AG09309 (cell line): Measurements from ENCODE around the gene POM121.
"Not testable (repeated sequence)": the region's sequence is repeated elsewhere in the genome, so short reads cannot be mapped to it uniquely, and the experiment has no call there.

Experiments used
- DNase-seq: peaks from one replicate; pipeline ENCODE4 v3.0.0-alpha.2; 2010; ENCODE audit warnings: low read depth
- H3K4me3 ChIP-seq: 2 replicates; pipeline ENCODE4 v1.5.1; 2011; ENCODE audit warnings: mild to moderate bottlenecking, low read depth, low read length, moderate library complexity; ENCODE audit not compliant: control insufficient read depth
- CTCF ChIP-seq: IDR thresholded peaks from 2 replicates; pipeline ENCODE4 v1.5.1; 2011; ENCODE audit warnings: mild to moderate bottlenecking, low read depth, low read length, inconsistent platforms; ENCODE audit not compliant: insufficient read depth, control insufficient read depth; ENCODE audit errors: missing control alignments

The POM121 gene

GRCh38 chr7:72919256-72919775 is 5.6 kb upstream of the POM121 start:
- no peak overlapping the region for H3K4me3 ChIP-seq
- DNase-seq: no peak
- TF ChIP-seq CTCF: no peak

GRCh38 chr7:72924386-72924732 is 536 bp upstream of the POM121 start:
- no peak for TF ChIP-seq CTCF
- peak overlapping the region; percentile 72 for H3K4me3 ChIP-seq
- no peak for DNase-seq

GRCh38 chr7:72925546-72926120 is 738 bp downstream of the POM121 start:
- TF ChIP-seq CTCF: no peak
- H3K4me3 ChIP-seq: peak overlapping the region; percentile 72
- no peak for DNase-seq

GRCh38 chr7:72927791-72928190 is 2.9 kb downstream of the POM121 start:
- DNase-seq, H3K4me3 ChIP-seq: not testable (repeated sequence)

GRCh38 chr7:72928216-72928615 is 3.3 kb downstream of the POM121 start:
- H3K4me3 ChIP-seq, DNase-seq: not testable (repeated sequence)

GRCh38 chr7:72942022-72942705 is 17.3 kb downstream of the POM121 start:
- not testable (repeated sequence) for DNase-seq, H3K4me3 ChIP-seq

GRCh38 chr7:72942956-72943355 is 18.1 kb downstream of the POM121 start:
- H3K4me3 ChIP-seq: not testable (repeated sequence)

GRCh38 chr7:72944937-72945336 is 20.0 kb downstream of the POM121 start:
- DNase-seq, H3K4me3 ChIP-seq: not testable (repeated sequence)

More at GRCh38 chr7:72942956-72943355, 18.1 kb downstream of the POM121 start:
- DNase-seq: not testable (repeated sequence)

- DNase-seq, H3K4me3 ChIP-seq: not testable (repeated sequence)
Observed at GRCh38 chr7:72945597-72945996, 20.7 kb downstream of the POM121 start.

GRCh38 chr7:72946130-72946745 is 21.3 kb downstream of the POM121 start:
- not testable (repeated sequence) for DNase-seq, H3K4me3 ChIP-seq

GRCh38 chr7:72948714-72949113 is 23.8 kb downstream of the POM121 start:
- not testable (repeated sequence) for DNase-seq

GRCh38 chr7:72949276-72949675 is 24.4 kb downstream of the POM121 start:
- not testable (repeated sequence) for H3K4me3 ChIP-seq, DNase-seq

More at GRCh38 chr7:72948714-72949113, 23.8 kb downstream of the POM121 start:
- not testable (repeated sequence) for H3K4me3 ChIP-seq

- not testable (repeated sequence) for DNase-seq, H3K4me3 ChIP-seq
Observed at GRCh38 chr7:72949686-72950085, 24.8 kb downstream of the POM121 start.

GRCh38 chr7:72950432-72950831 is 25.5 kb downstream of the POM121 start:
- DNase-seq, H3K4me3 ChIP-seq: not testable (repeated sequence)
